H9 (cell line): ENCODE measurements around the gene ANO6. TPM values are rescaled to one million over a fixed set of nuclear protein-coding genes. Genes with fewer than 3 reads are reported as not detected.
A peak's percentile ranks its signal among the peaks of the same experiment; 100 is the strongest.

Experiments used
- DNase-seq: peaks from one replicate; pipeline ENCODE4 v3.0.0-alpha.2; 2017
- H2AFZ ChIP-seq: one replicate; pipeline ENCODE4 v1.6.1; 2013; ENCODE audit warnings: mild to moderate bottlenecking, low read length, control low read depth, moderate library complexity
- H2AK5ac ChIP-seq: 2 replicates; pipeline ENCODE4 v1.6.1; 2013; ENCODE audit warnings: low read length, control low read depth, mixed read lengths; ENCODE audit not compliant: insufficient read length
- H2BK120ac ChIP-seq: one replicate; pipeline ENCODE4 v1.6.1; 2013; ENCODE audit warnings: low read depth, mild to moderate bottlenecking, low read length, control low read depth, inconsistent platforms; ENCODE audit not compliant: poor library complexity, severe bottlenecking
- H2BK12ac ChIP-seq: 2 replicates; pipeline ENCODE4 v1.6.1; 2013; ENCODE audit warnings: low read length, control low read depth, mixed read lengths, low read depth; ENCODE audit not compliant: insufficient read length
- H2BK15ac ChIP-seq: 2 replicates; pipeline ENCODE4 v1.6.1; 2013; ENCODE audit warnings: low read depth, low read length, control low read depth
- H2BK20ac ChIP-seq: one replicate; pipeline ENCODE4 v1.6.1; 2013; ENCODE audit warnings: low read depth, mild to moderate bottlenecking, low read length, control low read depth, inconsistent platforms; ENCODE audit not compliant: poor library complexity, severe bottlenecking
- H2BK5ac ChIP-seq: 2 replicates; pipeline ENCODE4 v1.6.1; 2013; ENCODE audit warnings: low read length, control low read depth, mixed read lengths; ENCODE audit not compliant: insufficient read length
- H3K14ac ChIP-seq: 2 replicates; pipeline ENCODE4 v1.6.1; 2013; ENCODE audit warnings: low read length, control low read depth; ENCODE audit not compliant: insufficient read depth
- H3K18ac ChIP-seq: 2 replicates; pipeline ENCODE4 v1.6.1; 2013; ENCODE audit warnings: low read depth, mild to moderate bottlenecking, mixed read lengths, low read length, control low read depth; ENCODE audit not compliant: insufficient read length
- H3K23ac ChIP-seq: 2 replicates; pipeline ENCODE4 v1.6.1; 2013; ENCODE audit warnings: low read length, control low read depth, mixed read lengths, low read depth; ENCODE audit not compliant: insufficient read length
- H3K23me2 ChIP-seq: 2 replicates; pipeline ENCODE4 v1.6.1; 2013; ENCODE audit warnings: low read depth, mild to moderate bottlenecking, mixed read lengths, low read length, control low read depth; ENCODE audit not compliant: insufficient read length, poor library complexity, severe bottlenecking
- H3K27ac ChIP-seq: 2 replicates; pipeline ENCODE4 v1.5.1; 2013; ENCODE audit warnings: low read length, control low read depth, mixed read lengths, low read depth; ENCODE audit not compliant: insufficient read length
- H3K27me3 ChIP-seq: 2 replicates; pipeline ENCODE4 v1.6.1; 2013; ENCODE audit warnings: low read length, control low read depth, inconsistent platforms; ENCODE audit not compliant: insufficient read depth
- H3K4ac ChIP-seq: 2 replicates; pipeline ENCODE4 v1.6.1; 2013; ENCODE audit warnings: low read depth, mild to moderate bottlenecking, control low read depth, inconsistent platforms, low read length, moderate library complexity
- H3K4me1 ChIP-seq: 2 replicates; pipeline ENCODE4 v1.6.1; 2013; ENCODE audit warnings: low read length, control low read depth, inconsistent platforms; ENCODE audit not compliant: insufficient read depth
- H3K4me2 ChIP-seq: 2 replicates; pipeline ENCODE4 v1.6.1; 2013; ENCODE audit warnings: low read length, control low read depth, mixed read lengths; ENCODE audit not compliant: insufficient read length, insufficient read depth
- H3K56ac ChIP-seq: 2 replicates; pipeline ENCODE4 v1.6.1; 2013; ENCODE audit warnings: low read depth, mild to moderate bottlenecking, mixed read lengths, low read length, control low read depth; ENCODE audit not compliant: insufficient read length
- H3K79me1 ChIP-seq: 2 replicates; pipeline ENCODE4 v1.6.1; 2013; ENCODE audit warnings: low read depth, mild to moderate bottlenecking, moderate library complexity, low read length, control low read depth, inconsistent platforms; ENCODE audit not compliant: insufficient read depth, poor library complexity, severe bottlenecking
- H3K79me2 ChIP-seq: 2 replicates; pipeline ENCODE4 v1.6.1; 2013; ENCODE audit warnings: low read length, control low read depth, inconsistent platforms; ENCODE audit not compliant: insufficient read depth
- H3K9ac ChIP-seq: 2 replicates; pipeline ENCODE4 v1.6.1; 2013; ENCODE audit warnings: low read length, control low read depth, mixed read lengths; ENCODE audit not compliant: insufficient read length; ENCODE audit errors: extremely low read depth
- H3K9me3 ChIP-seq: one replicate; pipeline ENCODE4 v1.6.1; 2013; ENCODE audit warnings: low read depth, low read length, inconsistent platforms; ENCODE audit not compliant: control insufficient read depth
- H3T11ph ChIP-seq: one replicate; pipeline ENCODE4 v1.6.1; 2013; ENCODE audit warnings: mild to moderate bottlenecking, low read length, control low read depth, inconsistent platforms
- H4K20me1 ChIP-seq: one replicate; pipeline ENCODE4 v1.6.1; 2013; ENCODE audit not compliant: control insufficient read depth, insufficient read length, insufficient read depth
- H4K5ac ChIP-seq: 2 replicates; pipeline ENCODE4 v1.6.1; 2013; ENCODE audit warnings: low read depth, mild to moderate bottlenecking, mixed read lengths, low read length, control low read depth; ENCODE audit not compliant: insufficient read length
- H4K8ac ChIP-seq: replicated peaks from 2 replicates; pipeline ENCODE4 v1.6.1; 2013; ENCODE audit warnings: low read length, control low read depth, mixed read lengths, low read depth; ENCODE audit not compliant: insufficient read length
- H4K91ac ChIP-seq: 2 replicates; pipeline ENCODE4 v1.6.1; 2013; ENCODE audit warnings: low read depth, mild to moderate bottlenecking, moderate library complexity, mixed read lengths, low read length, control low read depth; ENCODE audit not compliant: insufficient read length
- H3K27ac Mint-ChIP-seq, 3 experiments: 2 replicates in 2 of 3; 3 replicates in 1 of 3; pipeline ENCODE4 v1.8.0; 2020 to 2021; ENCODE audit warnings: mixed read lengths in 3 of 3, mild to moderate bottlenecking in 1 of 3, moderate library complexity in 1 of 3
- H3K27me3 Mint-ChIP-seq: 2 replicates; pipeline ENCODE4 v1.8.0; 2021; ENCODE audit warnings: low read depth, mild to moderate bottlenecking, moderate library complexity, mixed read lengths
- H3K36me3 Mint-ChIP-seq, 3 experiments: 2 replicates in 2 of 3; 3 replicates in 1 of 3; pipeline ENCODE4 v1.8.0; 2020 to 2021; ENCODE audit warnings: low read depth in 3 of 3, mixed read lengths in 3 of 3; ENCODE audit not compliant: insufficient read depth in 1 of 3
- H3K4me1 Mint-ChIP-seq, 2 experiments: 2 replicates each; pipeline ENCODE4 v1.8.0; 2020; ENCODE audit warnings: mixed read lengths in 2 of 2
- H3K4me3 Mint-ChIP-seq, 2 experiments: 2 replicates in 1 of 2; 3 replicates in 1 of 2; pipeline ENCODE4 v1.8.0; 2020 to 2021; ENCODE audit warnings: mild to moderate bottlenecking in 2 of 2, mixed read lengths in 2 of 2, moderate library complexity in 1 of 2
- H3K9me3 Mint-ChIP-seq, 2 experiments: 2 replicates in 1 of 2; 3 replicates in 1 of 2; pipeline ENCODE4 v1.8.0; 2020; ENCODE audit warnings: mild to moderate bottlenecking in 2 of 2, mixed read lengths in 2 of 2, moderate library complexity in 1 of 2
- CTCF ChIP-seq: fragments of 200-600 bp; sonication (generic); conservative IDR thresholded peaks from 3 replicates; pipeline ENCODE4 v1.8.0; 2021; ENCODE audit warnings: antibody characterized with exemption, mild to moderate bottlenecking
- WGBS: extraction: QIAGEN DNeasy Blood & Tissue Kit; methylation state at CpG from one replicate; pipeline ENCODE4 v1.1.7; 2013; ENCODE audit warnings: missing lambda C conversion rate, low lambda C conversion rate, mixed read lengths; ENCODE audit not compliant: insufficient read length; ENCODE audit errors: extremely low coverage; 5-methylcytosine and 5-hydroxymethylcytosine counted together
- total RNA-seq: library from RNA; stranded (reverse); gene quantifications from 2 replicates; pipeline ENCODE4 v1.2.1, GENCODE V29; 2021

The ANO6 gene
- total RNA-seq, 1 experiment from 2014 or later = 24.3 TPM

- no peaks in the 10 kb centered on the region for H3K36me3 Mint-ChIP-seq
- Histone ChIP-seq H3K9me3 (no peaks in the 10 kb centered on the region), H3K23me2 (peaks cover 9% of the 10 kb centered on the region), H2BK120ac (no peak overlapping the region), H2BK20ac (no peak overlapping the region), H4K91ac (no peak overlapping the region), H4K20me1 (no peaks in the 10 kb centered on the region), H3K4ac (no peak overlapping the region), H2AFZ (no peak overlapping the region), H3K18ac (no peak overlapping the region), H2BK15ac (no peak overlapping the region), H4K8ac (no peak overlapping the region), H2BK12ac (no peak overlapping the region), H3K56ac (no peak overlapping the region), H3K14ac (no peak overlapping the region), H3T11ph (no peak overlapping the region), H3K23ac (no peak overlapping the region), H3K9ac (no peak overlapping the region), H2AK5ac (no peak overlapping the region), H3K79me1 (no peaks in the 10 kb centered on the region), H3K4me1 (no peaks in the 10 kb centered on the region), H3K27ac (no peak overlapping the region), H3K27me3 (no peaks in the 10 kb centered on the region), H3K4me2 (no peak overlapping the region), H3K79me2 (peaks cover 5% of the 10 kb centered on the region; the same call in 1 of the 2 replicates), H4K5ac (no peak overlapping the region), H2BK5ac (no peak overlapping the region)
- no peak; the same call in 2 of the 3 replicates for TF ChIP-seq CTCF
- peak overlapping the region in 1 of 3 experiments; percentile 3; a peak in 1 of 7 replicates for H3K27ac Mint-ChIP-seq
- no CpG with 5 or more reads among the region's 1 CpG for WGBS
- no peaks in the 10 kb centered on the region; a peak in 1 of 5 replicates for H3K9me3 Mint-ChIP-seq
- H3K4me3 Mint-ChIP-seq = no peak overlapping the region; a peak in 1 of 5 replicates
- DNase-seq = no peak
- peaks cover 24 to 28% of the 10 kb centered on the region in 2 experiments for H3K4me1 Mint-ChIP-seq
- H3K27me3 Mint-ChIP-seq = no peaks in the 10 kb centered on the region
Measured at GRCh38 chr12:45213107-45213506, 2.8 kb upstream of the ANO6 start.
